ENCODE results near the gene RRP8. TPM values are rescaled to one million over a fixed set of nuclear protein-coding genes. Genes with fewer than 3 reads are reported as not detected.

RRP8 gene
- total and polyA plus RNA-seq, 10 of the 15 experiments (the other 5 are each of a cell fraction or from before 2014, with no cell fraction given) = 4.7 to 51.2 (median 23.9) TPM

- ChIA-PET CTCF (interaction anchor here (0.9 to 3.6 kb wide), 6 partner anchors 12 to 227 kb away, joined by 3 to 26 read pairs (median 5); partner anchors contain the start of genes MRPL17 and TPP1), RAD21 (ENCODE audit: unreplicated experiment) (interaction anchor here (0.8 to 3.0 kb wide), 9 partner anchors 11 to 139 kb away, joined by 3 to 23 read pairs (median 5); partner anchors contain the start of genes MRPL17 and TPP1), SMC1A (ENCODE audit: uncharacterized antibody, unreplicated experiment) (interaction anchor here (1.2 to 6.2 kb wide), 5 partner anchors 11 to 139 kb away, joined by 3 to 57 read pairs (median 6); partner anchors contain the start of genes MRPL17 and TPP1), POLR2A (interaction anchor here (0.5 to 7.2 kb wide), 12 partner anchors 10 to 372 kb away, joined by 3 to 85 read pairs (median 3); partner anchors contain the start of genes ARFIP2, FHIP1B, MRPL17 and TIMM10B)
- WGBS (ENCODE audit: insufficient coverage, insufficient replicate concordance, low lambda C conversion rate, missing lambda C conversion rate) = 4% methylated on average over 11 of the region's 11 CpGs
- H3K4me1 ChIP-seq (ENCODE audit: control insufficient read depth, insufficient read depth, low read length) = peaks cover 32% of the 10 kb centered on the region
- DNase-seq (ENCODE audit: low read depth, low spot score) (no peak), ATAC-seq (peak; percentile 79), FAIRE-seq (peak; percentile 83)
- H3K79me2 ChIP-seq (ENCODE audit: control insufficient read depth, insufficient read depth, low read length) = peaks cover 76% of the 10 kb centered on the region
- H3K9ac ChIP-seq (ENCODE audit: control insufficient read depth, insufficient read depth, low read length) = peak overlapping the region; percentile 65
- in situ Hi-C loops (cut with MboI) (loop anchor here (5.0 kb wide), 1 partner anchor 124 kb away; the partner anchor contains the start of genes ARFIP2 and TIMM10B), intact Hi-C loops (cut with micrococcal nuclease; ENCODE audit: unreplicated experiment) (loop anchor here (2.0 to 10.0 kb wide), 2 partner anchors 126 to 222 kb away; partner anchors contain the start of genes ARFIP2 and TIMM10B)
- peak overlapping the region; percentile 98 for H3K4me2 ChIP-seq (ENCODE audit: control insufficient read depth, insufficient read depth)
- H3K27me3 ChIP-seq (replicated peaks in 1 of 2; ENCODE audit: control insufficient read depth in 2 of 2, insufficient read depth in 2 of 2, low read length in 1 of 2) = no peaks in the 10 kb centered on the region
- peak overlapping the region; percentile 88 for H3K27ac ChIP-seq (ENCODE audit: control insufficient read depth, insufficient read depth)
- peaks cover 23 to 29% of the 10 kb centered on the region in 2 experiments for H3K36me3 ChIP-seq (ENCODE audit: control insufficient read depth in 2 of 2, insufficient read depth in 2 of 2, low read length in 1 of 2)
- no peak overlapping the region for H2AFZ ChIP-seq (ENCODE audit: control insufficient read depth, low read depth, low read length)
- BruUV-seq (replicated peaks) = no TSS peak
- H3K9me3 ChIP-seq (replicated peaks; ENCODE audit: control insufficient read depth, insufficient read depth, low read length) = no peaks in the 10 kb centered on the region
- H4K20me1 ChIP-seq (ENCODE audit: control insufficient read depth, insufficient read depth) = no peaks in the 10 kb centered on the region
- H3K4me3 ChIP-seq = peak overlapping the region; percentile 96
- TF ChIP-seq BCL11A (IDR thresholded peaks at IDR 0.05; ENCODE audit: low read depth, low read length) (0 out of 2 replicates have a peak, but pooled peaks have one; percentile 33), TAF1 (IDR thresholded peaks at IDR 0.05; ENCODE audit: borderline replicate concordance, low read depth, low read length) (no peak), ZNF274 (IDR thresholded peaks at IDR 0.05; ENCODE audit: insufficient read depth, insufficient read length) (no peak), POU2F2 (IDR thresholded peaks at IDR 0.05; ENCODE audit: borderline replicate concordance, low read depth, low read length) (peak; percentile 54; the same call in 1 of the 3 replicates), NBN (IDR thresholded peaks at IDR 0.05) (0 out of 2 replicates have a peak, but pooled peaks have one; percentile 21), POLR2AphosphoS2 (IDR thresholded peaks at IDR 0.05; ENCODE audit: low read depth, low read length) (no peak), FOXK2 (IDR thresholded peaks at IDR 0.05) (no peak), KAT2A (conservative IDR thresholded peaks at IDR 0.05; ENCODE audit: control insufficient read depth, low read depth, low read length) (no peak), POLR2A (IDR thresholded peaks at IDR 0.05; ENCODE audit: low read depth, low read length) (peak; percentile 59), ZZZ3 (IDR thresholded peaks at IDR 0.05; ENCODE audit: control insufficient read depth, insufficient read length, low read depth) (no peak), HDGF (IDR thresholded peaks at IDR 0.05) (no peak), CBX5 (IDR thresholded peaks at IDR 0.05; ENCODE audit: low read depth) (no peak), NR2C1 (IDR thresholded peaks at IDR 0.05) (no peak), NFYB (IDR thresholded peaks at IDR 0.05; ENCODE audit: insufficient read depth, low read depth, low read length) (0 out of 2 replicates have a peak, but pooled peaks have one; percentile 10), NFIC (IDR thresholded peaks at IDR 0.05; ENCODE audit: low read depth, low read length) (no peak), EP300 (IDR thresholded peaks at IDR 0.05; ENCODE audit: borderline replicate concordance in 1 of 2, control insufficient read depth in 1 of 2, low read depth in 2 of 2, low read length in 2 of 2) (no peak), CBX3 (IDR thresholded peaks at IDR 0.05; ENCODE audit: borderline replicate concordance, low read depth) (no peak), HCFC1 (IDR thresholded peaks at IDR 0.05; ENCODE audit: low read length) (no peak), RCOR1 (conservative IDR thresholded peaks at IDR 0.05; ENCODE audit: low read depth, low read length) (no peak), BHLHE40 (IDR thresholded peaks at IDR 0.05; ENCODE audit: borderline replicate concordance in 1 of 2, low read depth in 2 of 2, low read length in 1 of 2) (no peak), SIX5 (IDR thresholded peaks at IDR 0.05; ENCODE audit: low read depth, low read length, severe bottlenecking) (no peak), PKNOX1 (IDR thresholded peaks at IDR 0.05) (no peak)
Measured at GRCh38 chr11:6606471-6607189, 3.2 kb upstream of the RRP8 start.

All from GM12878 (cell line).